KMS-11 (cell line): ENCODE results near the gene ELL3.

Experiments
- H2AFZ ChIP-seq: fragments of 200-600 bp; sonication (generic); 2 replicates; pipeline ENCODE4 v1.6.1; 2016; ENCODE audit warnings: antibody characterized with exemption, mixed run types, low read depth
- H3K27ac ChIP-seq: fragments of 200-600 bp; sonication (generic); 2 replicates; pipeline ENCODE4 v1.6.1; 2016; ENCODE audit warnings: mild to moderate bottlenecking, mixed run types
- H3K27me3 ChIP-seq: fragments of 200-600 bp; sonication (generic); 2 replicates; pipeline ENCODE4 v1.6.1; 2017; ENCODE audit warnings: mild to moderate bottlenecking, low read depth, mixed run types, moderate library complexity; ENCODE audit not compliant: insufficient read depth
- H3K36me3 ChIP-seq: fragments of 200-600 bp; sonication (generic); 2 replicates; pipeline ENCODE4 v1.6.1; 2017; ENCODE audit warnings: mild to moderate bottlenecking, mixed run types; ENCODE audit not compliant: insufficient read depth
- H3K4me1 ChIP-seq: fragments of 200-600 bp; sonication (generic); 2 replicates; pipeline ENCODE4 v1.6.1; 2016; ENCODE audit warnings: mild to moderate bottlenecking, low read depth, mixed run types; ENCODE audit not compliant: poor library complexity, severe bottlenecking
- H3K4me2 ChIP-seq: fragments of 200-600 bp; sonication (generic); 2 replicates; pipeline ENCODE4 v1.7.0; 2016; ENCODE audit warnings: mild to moderate bottlenecking, mixed run types
- H3K4me3 ChIP-seq: fragments of 200-600 bp; sonication (generic); IDR thresholded peaks from 2 replicates; pipeline ENCODE4 v1.6.1; 2017; ENCODE audit warnings: low read depth, low read length, mixed read lengths; ENCODE audit not compliant: insufficient read depth
- H3K79me2 ChIP-seq: fragments of 200-600 bp; sonication (generic); 2 replicates; pipeline ENCODE4 v1.6.1; 2016; ENCODE audit warnings: low read depth, mixed run types; ENCODE audit not compliant: insufficient read depth
- H3K9ac ChIP-seq: fragments of 200-600 bp; sonication (generic); 2 replicates; pipeline ENCODE4 v1.6.1; 2016; ENCODE audit warnings: mild to moderate bottlenecking, mixed run types
- H4K20me1 ChIP-seq: fragments of 200-600 bp; sonication (generic); 2 replicates; pipeline ENCODE4 v1.6.1; 2016; ENCODE audit warnings: mild to moderate bottlenecking, mixed run types; ENCODE audit not compliant: insufficient read depth
- TF ChIP-seq, protein P1 (sequence below): fragments of 200-600 bp; sonication (generic); conservative IDR thresholded peaks from 2 replicates; pipeline ENCODE4 v1.6.1; 2017; ENCODE audit warnings: low read depth, mild to moderate bottlenecking, antibody characterized with exemption, low read length, moderate library complexity, mixed read lengths

The ELL3 gene

DNA sequence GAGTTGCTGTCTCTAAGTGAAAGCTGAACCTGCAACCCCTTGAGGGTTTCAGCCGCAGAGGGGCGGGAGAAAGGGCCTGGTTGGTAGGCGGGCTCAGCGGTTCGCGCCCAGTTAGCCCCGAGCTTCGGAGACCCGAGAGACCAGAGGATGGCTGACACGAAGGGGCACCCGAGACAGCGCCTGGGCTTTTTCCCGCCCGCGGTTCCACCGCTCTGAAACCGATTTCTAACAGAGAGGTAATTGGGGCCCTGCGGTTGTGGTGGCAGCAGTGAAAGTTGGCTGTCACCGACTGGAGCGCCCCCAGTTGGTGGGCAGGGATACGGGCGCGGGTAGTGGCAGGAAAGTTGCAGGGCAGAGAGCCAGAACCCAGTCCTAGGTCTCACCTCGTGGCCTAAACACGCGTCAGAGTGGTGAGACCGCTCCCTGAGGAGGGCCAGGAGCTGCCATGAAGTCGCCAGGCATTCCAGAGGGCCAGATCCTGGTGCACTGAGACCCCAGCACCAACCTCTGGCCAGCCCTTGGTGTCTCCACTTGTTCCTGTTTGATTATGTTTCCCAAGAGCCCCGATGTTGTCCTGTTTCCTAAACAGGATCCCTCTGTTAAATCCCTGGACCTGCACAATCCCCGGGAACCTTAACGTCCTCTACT lies 625 bp upstream of the ELL3 start:
- TF ChIP-seq, protein P1, sequence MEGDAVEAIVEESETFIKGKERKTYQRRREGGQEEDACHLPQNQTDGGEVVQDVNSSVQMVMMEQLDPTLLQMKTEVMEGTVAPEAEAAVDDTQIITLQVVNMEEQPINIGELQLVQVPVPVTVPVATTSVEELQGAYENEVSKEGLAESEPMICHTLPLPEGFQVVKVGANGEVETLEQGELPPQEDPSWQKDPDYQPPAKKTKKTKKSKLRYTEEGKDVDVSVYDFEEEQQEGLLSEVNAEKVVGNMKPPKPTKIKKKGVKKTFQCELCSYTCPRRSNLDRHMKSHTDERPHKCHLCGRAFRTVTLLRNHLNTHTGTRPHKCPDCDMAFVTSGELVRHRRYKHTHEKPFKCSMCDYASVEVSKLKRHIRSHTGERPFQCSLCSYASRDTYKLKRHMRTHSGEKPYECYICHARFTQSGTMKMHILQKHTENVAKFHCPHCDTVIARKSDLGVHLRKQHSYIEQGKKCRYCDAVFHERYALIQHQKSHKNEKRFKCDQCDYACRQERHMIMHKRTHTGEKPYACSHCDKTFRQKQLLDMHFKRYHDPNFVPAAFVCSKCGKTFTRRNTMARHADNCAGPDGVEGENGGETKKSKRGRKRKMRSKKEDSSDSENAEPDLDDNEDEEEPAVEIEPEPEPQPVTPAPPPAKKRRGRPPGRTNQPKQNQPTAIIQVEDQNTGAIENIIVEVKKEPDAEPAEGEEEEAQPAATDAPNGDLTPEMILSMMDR, result peak; percentile 83
- no peaks in the 10 kb centered on the region; the same call in 1 of the 2 replicates for H3K36me3 ChIP-seq
- no peak overlapping the region for H3K27ac ChIP-seq
- no peaks in the 10 kb centered on the region for H3K79me2 ChIP-seq
- H4K20me1 ChIP-seq, result 0 out of 2 replicates have a peak, but pooled peaks cover 4% of the 10 kb centered on the region
- H3K9ac ChIP-seq, result no peak overlapping the region; the same call in 1 of the 2 replicates
- no peak overlapping the region for H3K4me3 ChIP-seq
- H3K4me2 ChIP-seq, result peak overlapping the region; percentile 69
- peaks cover 33% of the 10 kb centered on the region for H3K27me3 ChIP-seq
- peak overlapping the region; percentile 28; the same call in 1 of the 2 replicates for H2AFZ ChIP-seq
- peaks cover 10% of the 10 kb centered on the region for H3K4me1 ChIP-seq

DNA sequence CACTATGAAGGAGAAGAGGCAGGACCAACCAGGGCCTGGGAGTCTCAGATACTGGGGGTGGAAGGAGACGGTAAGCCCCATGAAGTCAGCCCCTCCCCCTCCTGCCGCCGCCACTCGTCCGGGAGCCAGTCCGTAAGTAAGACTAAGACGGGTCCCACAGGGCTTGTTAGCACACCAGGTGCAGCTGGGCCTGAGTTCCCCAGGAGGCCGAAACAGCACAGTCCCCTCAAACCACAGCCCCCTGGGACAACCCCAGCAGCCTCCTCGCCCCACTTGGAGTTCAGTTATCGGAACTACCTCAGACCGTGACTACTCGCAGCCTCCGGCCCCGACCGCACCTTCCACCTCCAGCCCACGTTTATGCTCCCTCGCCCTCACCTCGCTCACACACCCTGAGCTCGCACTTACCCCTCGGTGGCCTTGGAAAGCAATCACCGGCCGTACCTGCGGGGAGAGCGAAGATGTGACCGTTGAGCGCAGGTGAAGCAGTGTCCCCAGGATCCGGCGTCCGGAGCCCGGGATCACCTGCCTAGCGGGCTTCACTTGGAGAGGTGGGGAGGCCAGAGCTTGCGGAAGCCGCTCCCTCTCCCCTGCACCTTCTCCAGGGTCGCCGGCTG lies 557 bp downstream of the ELL3 start:
- H3K4me1 ChIP-seq, result peaks cover 10% of the 10 kb centered on the region
- no peak overlapping the region for H3K9ac ChIP-seq
- no peaks in the 10 kb centered on the region; the same call in 1 of the 2 replicates for H3K36me3 ChIP-seq
- TF ChIP-seq, protein P1, result no peak
- H3K4me2 ChIP-seq, result no peak overlapping the region
- no peak overlapping the region for H3K4me3 ChIP-seq
- no peaks in the 10 kb centered on the region for H3K79me2 ChIP-seq
- peaks cover 27% of the 10 kb centered on the region for H3K27me3 ChIP-seq
- no peak overlapping the region for H2AFZ ChIP-seq
- H3K27ac ChIP-seq, result no peak overlapping the region
- 0 out of 2 replicates have a peak, but pooled peaks cover 4% of the 10 kb centered on the region for H4K20me1 ChIP-seq

DNA sequence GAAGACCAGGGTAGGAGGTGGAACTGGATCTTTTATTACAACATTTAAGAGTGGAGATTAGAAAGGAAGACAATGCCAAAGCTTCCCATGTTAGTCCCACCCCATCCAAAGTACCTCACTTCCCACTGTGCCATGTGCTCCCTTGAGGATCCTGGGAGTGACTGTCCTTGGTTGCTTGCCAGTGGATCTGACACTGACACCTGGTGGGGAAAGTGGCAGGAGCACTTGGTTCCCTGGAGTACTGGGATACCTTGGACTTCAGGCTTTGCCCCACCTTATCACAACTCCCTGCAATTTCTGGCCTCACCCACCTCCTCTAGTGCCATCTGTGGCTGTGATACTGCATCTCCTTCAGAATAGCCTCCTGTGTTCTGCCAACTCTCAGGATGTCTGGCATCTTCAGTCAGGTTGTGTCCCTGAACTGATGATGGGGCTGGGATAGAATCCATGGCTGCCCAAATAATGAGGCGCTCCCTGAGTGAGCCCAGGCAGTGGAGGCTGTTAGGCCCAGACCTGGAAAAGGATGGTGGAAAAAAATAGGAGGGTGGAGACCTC lies 1.3 kb downstream of the ELL3 start:
- H3K4me3 ChIP-seq, result no peak overlapping the region
- no peaks in the 10 kb centered on the region; the same call in 1 of the 2 replicates for H3K36me3 ChIP-seq
- H3K27me3 ChIP-seq, result peaks cover 20% of the 10 kb centered on the region
- H3K4me2 ChIP-seq, result no peak overlapping the region
- no peak overlapping the region for H3K9ac ChIP-seq
- TF ChIP-seq, protein P1, result no peak
- H3K4me1 ChIP-seq, result peaks cover 10% of the 10 kb centered on the region
- H3K27ac ChIP-seq, result no peak overlapping the region
- no peaks in the 10 kb centered on the region for H3K79me2 ChIP-seq
- no peak overlapping the region for H2AFZ ChIP-seq
- H4K20me1 ChIP-seq, result 0 out of 2 replicates have a peak, but pooled peaks cover 4% of the 10 kb centered on the region

DNA sequence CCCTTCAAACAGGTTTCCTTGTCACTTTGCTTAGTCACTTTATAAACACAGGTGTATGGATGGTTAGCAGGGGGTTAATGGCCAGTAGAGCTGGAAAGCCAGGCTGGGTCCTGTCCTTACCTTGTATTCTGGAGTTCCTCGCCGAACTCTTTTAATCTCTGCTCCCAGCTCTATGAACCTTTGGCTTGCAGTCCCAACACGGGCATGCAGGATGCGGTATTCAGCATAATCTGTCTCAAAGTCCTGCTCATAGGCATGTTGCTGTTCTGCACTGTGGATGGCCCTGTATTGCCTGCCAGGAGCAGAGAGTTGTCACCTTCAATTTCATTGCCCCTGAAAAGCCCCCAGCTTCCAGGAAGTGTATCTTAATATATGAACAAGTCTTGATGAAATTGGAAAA lies 2.7 kb downstream of the ELL3 start:
- peaks cover 8% of the 10 kb centered on the region; the same call in 1 of the 2 replicates for H3K36me3 ChIP-seq
- no peak overlapping the region for H3K27ac ChIP-seq
- no peak overlapping the region for H2AFZ ChIP-seq
- H3K27me3 ChIP-seq, result peaks cover 8% of the 10 kb centered on the region
- no peak overlapping the region for H3K4me3 ChIP-seq
- peaks cover 10% of the 10 kb centered on the region for H3K4me1 ChIP-seq
- H3K79me2 ChIP-seq, result no peaks in the 10 kb centered on the region
- no peak overlapping the region for H3K9ac ChIP-seq
- no peak overlapping the region for H3K4me2 ChIP-seq
- 0 out of 2 replicates have a peak, but pooled peaks cover 4% of the 10 kb centered on the region for H4K20me1 ChIP-seq
- TF ChIP-seq, protein P1, result no peak
